OCI-LY1 (cell line): ENCODE results near the gene ZNF610.

Experiments
- H2AFZ ChIP-seq: fragments of 200-600 bp; sonication (generic), shearing (Covaris generic); 2 replicates; pipeline ENCODE4 v1.6.0; 2014; ENCODE audit warnings: antibody characterized with exemption, mild to moderate bottlenecking, low read length
- H3F3A ChIP-seq: fragments of 200-600 bp; sonication (generic), shearing (Covaris generic); 2 replicates; pipeline ENCODE4 v1.6.0; 2014; ENCODE audit warnings: mild to moderate bottlenecking, antibody characterized with exemption, low read length, moderate library complexity; ENCODE audit not compliant: insufficient read depth
- H3K27ac ChIP-seq: fragments of 200-600 bp; sonication (generic); 2 replicates; pipeline ENCODE4 v1.5.1; 2014; ENCODE audit warnings: low read length, mixed run types, mild to moderate bottlenecking, low read depth; ENCODE audit not compliant: poor library complexity, severe bottlenecking
- H3K27me3 ChIP-seq: fragments of 200-600 bp; sonication (generic); 2 replicates; pipeline ENCODE4 v1.6.0; 2014; ENCODE audit warnings: antibody characterized with exemption, mild to moderate bottlenecking, low read length, moderate library complexity; ENCODE audit not compliant: insufficient read depth
- H3K36me3 ChIP-seq: fragments of 200-600 bp; sonication (generic); 2 replicates; pipeline ENCODE4 v1.6.1; 2014; ENCODE audit warnings: mild to moderate bottlenecking, antibody characterized with exemption, low read length, moderate library complexity, mixed read lengths; ENCODE audit not compliant: insufficient read depth
- H3K4me1 ChIP-seq: fragments of 200-600 bp; sonication (generic); 2 replicates; pipeline ENCODE4 v1.5.1; 2014; ENCODE audit warnings: mild to moderate bottlenecking, low read length, moderate library complexity; ENCODE audit not compliant: insufficient read depth, severe bottlenecking
- H3K4me2 ChIP-seq: fragments of 200-600 bp; sonication (generic), shearing (Covaris generic); 2 replicates; pipeline ENCODE4 v1.6.1; 2014; ENCODE audit warnings: low read length
- H3K4me3 ChIP-seq: fragments of 200-600 bp; sonication (generic); 2 replicates; pipeline ENCODE4 v1.5.1; 2014; ENCODE audit warnings: low read length, low read depth, mild to moderate bottlenecking, mixed read lengths; ENCODE audit not compliant: poor library complexity, severe bottlenecking
- H3K79me2 ChIP-seq: fragments of 200-600 bp; shearing (Covaris generic); 2 replicates; pipeline ENCODE4 v1.6.1; 2016; ENCODE audit warnings: mixed run types, low read length, mixed read lengths; ENCODE audit not compliant: insufficient read depth
- H3K9ac ChIP-seq: fragments of 200-600 bp; sonication (generic), shearing (Covaris generic); 2 replicates; pipeline ENCODE4 v1.6.1; 2014; ENCODE audit warnings: mild to moderate bottlenecking, low read length, mixed read lengths
- H3K9me2 ChIP-seq: fragments of 200-600 bp; sonication (generic), shearing (Covaris generic); 2 replicates; pipeline ENCODE4 v1.6.1; 2014; ENCODE audit warnings: low read depth, mild to moderate bottlenecking, low read length, mixed read lengths
- H3K9me3 ChIP-seq: fragments of 200-600 bp; shearing (Covaris generic); 2 replicates; pipeline ENCODE4 v1.6.1; 2014; ENCODE audit warnings: low read length, mixed read lengths
- H4K20me1 ChIP-seq: fragments of 200-600 bp; sonication (generic), shearing (Covaris generic); 2 replicates; pipeline ENCODE4 v1.6.0; 2016; ENCODE audit warnings: mild to moderate bottlenecking, low read length; ENCODE audit not compliant: insufficient read depth
- EZH2 ChIP-seq: fragments of 200-600 bp; sonication (generic), shearing (Covaris generic); IDR thresholded peaks from 2 replicates; pipeline ENCODE4 v1.8.0; 2017; ENCODE audit warnings: borderline replicate concordance, mixed run types, mild to moderate bottlenecking, antibody characterized with exemption, low read length, moderate library complexity, mixed read lengths
- TF ChIP-seq, protein P1 (sequence below): fragments of 200-600 bp; sonication (generic), shearing (Covaris generic); IDR thresholded peaks from 2 replicates; pipeline ENCODE4 v1.5.1; 2017; ENCODE audit warnings: mild to moderate bottlenecking, antibody characterized with exemption, low read length, moderate library complexity, mixed read lengths

Gene ZNF610

DNA sequence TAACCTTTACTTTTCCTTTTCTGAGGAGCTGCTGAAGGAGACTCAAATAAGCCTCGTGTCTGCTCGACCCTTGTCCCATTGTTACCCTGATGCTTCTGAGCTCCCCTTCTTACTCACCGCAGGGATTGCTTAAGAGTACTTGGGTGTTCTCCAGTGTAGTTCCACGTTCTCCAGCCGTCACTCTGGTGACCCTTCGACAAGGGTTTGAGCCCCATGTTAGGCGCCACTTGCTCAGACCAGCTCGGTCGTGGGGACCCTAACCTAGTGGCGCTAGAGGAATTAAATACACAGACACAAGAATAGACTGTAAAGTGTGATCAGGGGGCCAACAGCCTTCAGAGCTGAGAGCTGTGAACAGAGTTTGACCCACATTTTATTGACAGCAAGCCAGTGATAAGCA is 28.8 kb upstream of the ZNF610 start:
- Histone ChIP-seq H3K79me2 (no peaks in the 10 kb centered on the region), H3K9ac (no peak overlapping the region), H3K9me3 (peaks cover 37% of the 10 kb centered on the region), H3K36me3 (peaks cover 97% of the 10 kb centered on the region), H3K27me3 (no peaks in the 10 kb centered on the region), H3K4me2 (no peak overlapping the region), H3K4me1 (no peaks in the 10 kb centered on the region), H3K4me3 (no peak overlapping the region), H3K9me2 (no peaks in the 10 kb centered on the region), H2AFZ (no peak overlapping the region), H3F3A (no peaks in the 10 kb centered on the region), H4K20me1 (no peaks in the 10 kb centered on the region), H3K27ac (no peak overlapping the region)
- TF ChIP-seq, protein P1, sequence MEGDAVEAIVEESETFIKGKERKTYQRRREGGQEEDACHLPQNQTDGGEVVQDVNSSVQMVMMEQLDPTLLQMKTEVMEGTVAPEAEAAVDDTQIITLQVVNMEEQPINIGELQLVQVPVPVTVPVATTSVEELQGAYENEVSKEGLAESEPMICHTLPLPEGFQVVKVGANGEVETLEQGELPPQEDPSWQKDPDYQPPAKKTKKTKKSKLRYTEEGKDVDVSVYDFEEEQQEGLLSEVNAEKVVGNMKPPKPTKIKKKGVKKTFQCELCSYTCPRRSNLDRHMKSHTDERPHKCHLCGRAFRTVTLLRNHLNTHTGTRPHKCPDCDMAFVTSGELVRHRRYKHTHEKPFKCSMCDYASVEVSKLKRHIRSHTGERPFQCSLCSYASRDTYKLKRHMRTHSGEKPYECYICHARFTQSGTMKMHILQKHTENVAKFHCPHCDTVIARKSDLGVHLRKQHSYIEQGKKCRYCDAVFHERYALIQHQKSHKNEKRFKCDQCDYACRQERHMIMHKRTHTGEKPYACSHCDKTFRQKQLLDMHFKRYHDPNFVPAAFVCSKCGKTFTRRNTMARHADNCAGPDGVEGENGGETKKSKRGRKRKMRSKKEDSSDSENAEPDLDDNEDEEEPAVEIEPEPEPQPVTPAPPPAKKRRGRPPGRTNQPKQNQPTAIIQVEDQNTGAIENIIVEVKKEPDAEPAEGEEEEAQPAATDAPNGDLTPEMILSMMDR: no peak
- TF ChIP-seq EZH2: no peak

DNA sequence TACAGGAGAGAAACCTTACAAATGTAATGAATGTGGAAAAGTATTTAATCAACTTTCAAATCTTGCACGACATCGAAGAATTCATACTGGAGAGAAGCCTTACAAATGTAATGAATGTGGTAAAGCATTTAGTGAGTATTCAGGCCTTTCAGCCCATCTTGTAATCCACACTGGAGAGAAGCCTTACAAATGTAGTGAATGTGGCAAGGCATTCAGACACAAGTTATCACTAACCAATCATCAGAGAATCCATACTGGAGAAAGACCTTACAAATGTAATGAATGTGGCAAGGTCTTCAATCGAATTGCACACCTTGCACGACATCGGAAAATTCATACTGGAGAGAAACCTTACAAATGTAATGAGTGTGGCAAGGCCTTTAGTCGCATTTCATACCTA is 13.6 kb upstream of the ZNF610 start:
- Histone ChIP-seq H4K20me1 (no peaks in the 10 kb centered on the region), H2AFZ (no peak overlapping the region), H3K4me1 (no peaks in the 10 kb centered on the region), H3F3A (no peaks in the 10 kb centered on the region; the same call in 1 of the 2 replicates), H3K27ac (no peak overlapping the region), H3K9me3 (peaks cover 76% of the 10 kb centered on the region), H3K9ac (no peak overlapping the region), H3K4me2 (no peak overlapping the region), H3K27me3 (no peaks in the 10 kb centered on the region), H3K9me2 (no peaks in the 10 kb centered on the region), H3K36me3 (peaks cover 66% of the 10 kb centered on the region), H3K4me3 (no peak overlapping the region), H3K79me2 (no peaks in the 10 kb centered on the region)
- no peak for TF ChIP-seq EZH2
- TF ChIP-seq, protein P1: no peak

DNA sequence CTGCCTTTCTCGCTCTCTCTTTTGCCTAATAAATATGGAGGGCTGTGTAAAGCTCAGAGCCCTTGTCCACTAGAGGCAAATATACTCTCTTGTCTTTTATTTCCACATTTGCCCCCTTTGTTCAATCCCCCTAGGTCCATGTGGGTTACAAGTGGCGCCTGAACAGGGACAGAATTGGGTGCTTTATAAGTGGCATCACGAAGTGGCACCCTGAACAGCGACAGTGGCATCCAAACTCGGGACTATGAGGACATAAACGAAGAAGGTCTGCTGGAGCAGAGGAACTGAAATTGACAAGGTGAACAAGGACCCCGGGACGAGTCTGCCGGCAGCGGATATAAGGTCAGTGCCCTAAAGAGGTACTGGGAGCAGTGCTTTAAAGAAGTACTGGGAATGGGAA is 4.3 kb upstream of the ZNF610 start:
- TF ChIP-seq EZH2: no peak
- H3K9me2 ChIP-seq: no peaks in the 10 kb centered on the region
- H4K20me1 ChIP-seq: no peaks in the 10 kb centered on the region
- no peak overlapping the region for H3K27ac ChIP-seq
- no peak overlapping the region for H3K9ac ChIP-seq
- H3K4me3 ChIP-seq: no peak overlapping the region
- H3K4me2 ChIP-seq: no peak overlapping the region
- no peaks in the 10 kb centered on the region for H3K4me1 ChIP-seq
- peaks cover 24% of the 10 kb centered on the region for H3K9me3 ChIP-seq
- H3K36me3 ChIP-seq: no peaks in the 10 kb centered on the region
- no peak overlapping the region for H2AFZ ChIP-seq
- H3K27me3 ChIP-seq: no peaks in the 10 kb centered on the region
- no peaks in the 10 kb centered on the region for H3K79me2 ChIP-seq
- no peaks in the 10 kb centered on the region for H3F3A ChIP-seq

DNA sequence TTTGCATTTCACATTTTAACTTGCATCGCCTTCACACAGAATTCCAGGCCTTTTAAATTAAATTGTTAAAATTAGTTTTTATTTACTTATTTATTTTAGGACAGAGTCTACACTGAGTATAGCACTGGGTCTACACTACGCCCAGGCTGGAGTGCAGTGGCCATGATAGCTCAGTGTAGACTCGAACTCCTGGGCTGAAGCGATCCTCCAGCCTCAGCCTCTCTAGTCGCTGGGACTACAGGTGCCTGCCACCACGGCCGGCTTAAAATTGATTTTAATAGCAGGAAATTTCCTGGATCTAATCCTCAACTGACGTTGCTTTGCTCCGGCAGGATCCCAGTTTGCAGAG is 301 bp upstream of the ZNF610 start:
- Histone ChIP-seq H3K4me2 (no peak overlapping the region), H3K79me2 (no peaks in the 10 kb centered on the region), H3K36me3 (no peaks in the 10 kb centered on the region), H4K20me1 (no peaks in the 10 kb centered on the region), H3K27me3 (no peaks in the 10 kb centered on the region), H3K9ac (no peak overlapping the region), H2AFZ (no peak overlapping the region), H3K4me1 (no peaks in the 10 kb centered on the region), H3K4me3 (no peak overlapping the region), H3F3A (no peaks in the 10 kb centered on the region), H3K9me2 (no peaks in the 10 kb centered on the region), H3K27ac (no peak overlapping the region), H3K9me3 (peaks cover 15% of the 10 kb centered on the region)
- TF ChIP-seq, protein P1: no peak
- TF ChIP-seq EZH2: no peak
